Duodenal mucosa (tissue), 2 donors: ENCODE results near the gene CAMP.
A peak's percentile ranks its signal among the peaks of the same experiment; 100 is the strongest.
"Not testable (repeated sequence)": the region's sequence is repeated elsewhere in the genome, so short reads cannot be mapped to it uniquely, and the experiment has no call there.

Source experiments
- H3K27ac ChIP-seq: one replicate; pipeline ENCODE4 v1.7.0; 2013; ENCODE audit warnings: low read depth, low read length
- H3K27me3 ChIP-seq, 2 donors: one replicate each; pipeline ENCODE4 v1.7.0; 2013; ENCODE audit warnings: low read length in 2 of 2, control low read depth in 1 of 2; ENCODE audit not compliant: insufficient read depth in 2 of 2, control insufficient read depth in 1 of 2
- H3K36me3 ChIP-seq, 2 donors: one replicate each; pipeline ENCODE4 v1.7.0; 2013; ENCODE audit warnings: low read length in 2 of 2, control low read depth in 1 of 2; ENCODE audit not compliant: insufficient read depth in 2 of 2, control insufficient read depth in 1 of 2
- H3K4me1 ChIP-seq, 2 donors: one replicate each; pipeline ENCODE4 v1.7.0; 2013; ENCODE audit warnings: low read length in 2 of 2, control low read depth in 1 of 2; ENCODE audit not compliant: insufficient read depth in 2 of 2, control insufficient read depth in 1 of 2
- H3K4me3 ChIP-seq, 2 donors: one replicate each; pipeline ENCODE4 v1.7.0; 2013; ENCODE audit warnings: low read length in 2 of 2, low read depth in 1 of 2
- H3K9ac ChIP-seq, 2 donors: one replicate each; pipeline ENCODE4 v1.7.0; 2013; ENCODE audit warnings: low read length in 2 of 2, low read depth in 1 of 2
- H3K9me3 ChIP-seq, 2 donors: one replicate each; pipeline ENCODE4 v1.7.0; 2013; ENCODE audit warnings: low read length in 2 of 2, control low read depth in 1 of 2; ENCODE audit not compliant: control insufficient read depth in 1 of 2

CAMP gene

GRCh38 chr3:48247401-48247811 is 24.1 kb downstream of the CAMP start:
- Histone ChIP-seq H3K27ac (no peak overlapping the region), H3K4me1 (no peaks in the 10 kb centered on the region), H3K9ac (no peak overlapping the region), H3K36me3 (no peaks in the 10 kb centered on the region), H3K4me3 (no peak overlapping the region), H3K9me3 (no peaks in the 10 kb centered on the region), H3K27me3 (no peaks in the 10 kb centered on the region)

GRCh38 chr3:48248095-48248850 is 25.0 kb downstream of the CAMP start:
- Histone ChIP-seq H3K4me1 (no peaks in the 10 kb centered on the region), H3K36me3 (no peaks in the 10 kb centered on the region), H3K27me3 (no peaks in the 10 kb centered on the region), H3K4me3 (no peak overlapping the region), H3K27ac (no peak overlapping the region), H3K9me3 (no peaks in the 10 kb centered on the region), H3K9ac (no peak overlapping the region)

GRCh38 chr3:48256557-48256956 is 33.3 kb downstream of the CAMP start:
- H3K4me1 ChIP-seq = no peaks in the 10 kb centered on the region
- H3K4me3 ChIP-seq = no peak overlapping the region
- H3K9ac ChIP-seq = no peak overlapping the region
- peaks cover 0 to 10% of the 10 kb centered on the region in 2 donors for H3K9me3 ChIP-seq
- H3K27me3 ChIP-seq = no peaks in the 10 kb centered on the region
- H3K36me3 ChIP-seq = peaks cover 4 to 17% of the 10 kb centered on the region in 2 donors
- no peak overlapping the region for H3K27ac ChIP-seq

GRCh38 chr3:48258530-48258929 is 35.2 kb downstream of the CAMP start:
- Histone ChIP-seq H3K9me3 (peaks cover 0 to 10% of the 10 kb centered on the region in 2 donors), H3K27me3 (no peaks in the 10 kb centered on the region), H3K36me3 (peaks cover 4 to 28% of the 10 kb centered on the region in 2 donors), H3K9ac (no peak overlapping the region), H3K27ac (no peak overlapping the region), H3K4me3 (no peak overlapping the region), H3K4me1 (no peaks in the 10 kb centered on the region)

- Histone ChIP-seq H3K4me3 (peak overlapping the region in 1 of 2 donors; percentile 13), H3K4me1 (peaks cover 17 to 19% of the 10 kb centered on the region in 2 donors), H3K27ac (no peak overlapping the region), H3K9ac (no peak overlapping the region), H3K36me3 (peaks cover 0 to 17% of the 10 kb centered on the region in 2 donors), H3K27me3 (no peaks in the 10 kb centered on the region), H3K9me3 (no peaks in the 10 kb centered on the region)
These were observed 44.5 kb downstream of the CAMP start for GRCh38 chr3:48267782-48268181.

- H3K27ac ChIP-seq = peak overlapping the region; percentile 24
- peaks cover 0 to 16% of the 10 kb centered on the region in 2 donors for H3K36me3 ChIP-seq
- peak overlapping the region in 1 of 2 donors; percentile 34 for H3K9ac ChIP-seq
These were observed 45.2 kb downstream of the CAMP start for GRCh38 chr3:48268381-48268935.

GRCh38 chr3:48268936-48269561 is 45.8 kb downstream of the CAMP start:
- Histone ChIP-seq H3K36me3 (peaks cover 0 to 16% of the 10 kb centered on the region in 2 donors), H3K4me1 (peaks cover 17 to 19% of the 10 kb centered on the region in 2 donors), H3K27me3 (no peaks in the 10 kb centered on the region), H3K9ac (peak overlapping the region in 1 of 2 donors; percentile 34), H3K27ac (peak overlapping the region; percentile 24), H3K9me3 (no peaks in the 10 kb centered on the region), H3K4me3 (peak overlapping the region in 1 of 2 donors; percentile 31)

More at GRCh38 chr3:48268381-48268935, 45.2 kb downstream of the CAMP start:
- no peaks in the 10 kb centered on the region for H3K27me3 ChIP-seq
- H3K4me1 ChIP-seq = peaks cover 17 to 19% of the 10 kb centered on the region in 2 donors
- peak overlapping the region in 1 of 2 donors; percentile 31 for H3K4me3 ChIP-seq
- no peaks in the 10 kb centered on the region for H3K9me3 ChIP-seq

GRCh38 chr3:48269592-48269991 is 46.3 kb downstream of the CAMP start:
- H3K27me3 ChIP-seq = no peaks in the 10 kb centered on the region
- H3K4me1 ChIP-seq = peaks cover 17 to 19% of the 10 kb centered on the region in 2 donors
- peaks cover 0 to 16% of the 10 kb centered on the region in 2 donors for H3K36me3 ChIP-seq
- H3K9ac ChIP-seq = no peak overlapping the region
- H3K27ac ChIP-seq = no peak overlapping the region
- no peaks in the 10 kb centered on the region for H3K9me3 ChIP-seq
- H3K4me3 ChIP-seq = no peak overlapping the region

GRCh38 chr3:48270306-48270705 is 47.0 kb downstream of the CAMP start:
- no peak overlapping the region for H3K9ac ChIP-seq
- no peaks in the 10 kb centered on the region for H3K9me3 ChIP-seq
- H3K36me3 ChIP-seq = peaks cover 0 to 16% of the 10 kb centered on the region in 2 donors
- H3K4me3 ChIP-seq = no peak overlapping the region
- H3K4me1 ChIP-seq = peaks cover 17 to 19% of the 10 kb centered on the region in 2 donors
- H3K27ac ChIP-seq = no peak overlapping the region
- no peaks in the 10 kb centered on the region for H3K27me3 ChIP-seq

- not testable (repeated sequence) for H3K9ac ChIP-seq, H3K27ac ChIP-seq, H3K27me3 ChIP-seq, H3K9me3 ChIP-seq, H3K4me3 ChIP-seq
- Histone ChIP-seq H3K36me3 (peaks cover 0 to 14% of the 10 kb centered on the region in 2 donors), H3K4me1 (peaks cover 17 to 19% of the 10 kb centered on the region in 2 donors)
These were observed 47.9 kb downstream of the CAMP start for GRCh38 chr3:48271223-48271622.
